Ishikawa (cell line): Measurements from ENCODE around the gene IQUB.

ENCODE experiments used
- CEBPB ChIP-seq: IDR thresholded peaks from 2 replicates; pipeline ENCODE4 v1.6.1; 2012
- CREB1 ChIP-seq: IDR thresholded peaks from 2 replicates; pipeline ENCODE4 v1.6.1; 2012; ENCODE audit warnings: low read depth
- EGR1 ChIP-seq: IDR thresholded peaks from 2 replicates; pipeline ENCODE4 v1.6.1; 2012
- EP300 ChIP-seq: IDR thresholded peaks from 2 replicates; pipeline ENCODE4 v1.6.1; 2012; ENCODE audit warnings: borderline replicate concordance
- FOXM1 ChIP-seq: IDR thresholded peaks from 2 replicates; pipeline ENCODE4 v1.6.1; 2012; ENCODE audit warnings: low read depth, borderline replicate concordance
- MAX ChIP-seq: IDR thresholded peaks from 2 replicates; pipeline ENCODE4 v1.6.1; 2012
- NFIC ChIP-seq: IDR thresholded peaks from 2 replicates; pipeline ENCODE4 v1.6.1; 2012
- RAD21 ChIP-seq: IDR thresholded peaks from 2 replicates; pipeline ENCODE4 v1.6.1; 2012; ENCODE audit warnings: low read depth
- REST ChIP-seq: IDR thresholded peaks from 2 replicates; pipeline ENCODE4 v1.6.1; 2012; ENCODE audit warnings: low read depth, mild to moderate bottlenecking
- TAF1 ChIP-seq: IDR thresholded peaks from 2 replicates; pipeline ENCODE4 v1.6.1; 2012; ENCODE audit warnings: low read depth, mild to moderate bottlenecking
- TCF12 ChIP-seq: IDR thresholded peaks from 2 replicates; pipeline ENCODE4 v1.6.1; 2012; ENCODE audit warnings: low read depth
- TEAD4 ChIP-seq: IDR thresholded peaks from 2 replicates; pipeline ENCODE4 v1.6.1; 2012
- YY1 ChIP-seq: IDR thresholded peaks from 2 replicates; pipeline ENCODE4 v1.6.1; 2012; ENCODE audit warnings: low read depth
- ZBTB7A ChIP-seq: IDR thresholded peaks from 2 replicates; pipeline ENCODE4 v1.6.1; 2012; ENCODE audit warnings: low read depth
- TF ChIP-seq, protein P1 (sequence below): IDR thresholded peaks from 2 replicates; pipeline ENCODE4 v1.6.1; 2012

IQUB gene

DNA sequence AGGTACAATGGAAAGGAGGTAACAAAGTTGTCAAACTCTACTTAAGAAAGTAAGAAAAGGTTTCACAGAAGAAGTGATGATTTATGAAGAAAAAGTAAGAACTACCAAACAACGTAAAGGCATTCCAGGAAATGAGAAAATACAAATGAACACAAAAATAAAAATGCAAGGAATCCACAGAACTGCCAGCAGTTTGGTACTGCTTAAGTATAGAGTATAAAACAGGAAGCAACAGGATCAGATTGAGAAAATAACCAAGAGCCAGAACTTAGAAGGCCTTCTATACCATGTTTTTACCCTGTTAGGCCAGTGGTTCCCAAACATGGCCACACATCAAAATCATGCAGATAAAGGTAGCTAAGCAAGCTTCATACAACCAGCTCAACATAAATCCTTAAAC, 14.0 kb upstream of the IQUB start:
- TF ChIP-seq CEBPB (no peak), TEAD4 (no peak), EGR1 (no peak), EP300 (no peak), MAX (no peak), YY1 (no peak), FOXM1 (no peak), ZBTB7A (no peak)

DNA sequence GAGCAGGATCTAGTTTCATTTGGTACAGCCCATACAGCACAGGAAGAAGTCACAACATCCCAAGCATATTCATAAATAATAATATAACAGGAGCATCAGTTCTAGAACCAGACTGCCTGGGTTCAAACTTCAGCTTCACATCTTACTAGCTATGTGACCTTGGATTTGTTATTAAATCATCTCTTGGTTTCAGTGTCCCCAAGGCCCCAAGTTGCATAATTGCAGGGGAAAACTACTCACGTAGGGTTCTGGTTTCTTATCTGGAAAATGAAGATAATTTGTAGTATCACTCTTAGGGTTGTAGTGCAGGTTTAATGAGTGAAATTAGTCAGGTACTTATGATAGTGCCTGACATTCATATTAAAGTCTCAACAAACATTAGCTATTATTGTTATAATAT, 5.5 kb upstream of the IQUB start:
- TF ChIP-seq YY1, result no peak
- no peak for TF ChIP-seq MAX
- no peak for TF ChIP-seq TCF12
- TF ChIP-seq RAD21, result no peak
- no peak for TF ChIP-seq EGR1

GRCh38 chr7:123538897-123539296, 4.5 kb upstream of the IQUB start:
- TF ChIP-seq CREB1, result no peak
- TF ChIP-seq TAF1, result no peak
- TF ChIP-seq FOXM1, result no peak
- TF ChIP-seq CEBPB, result no peak
- no peak for TF ChIP-seq REST
- no peak for TF ChIP-seq TEAD4
- TF ChIP-seq, protein P1, sequence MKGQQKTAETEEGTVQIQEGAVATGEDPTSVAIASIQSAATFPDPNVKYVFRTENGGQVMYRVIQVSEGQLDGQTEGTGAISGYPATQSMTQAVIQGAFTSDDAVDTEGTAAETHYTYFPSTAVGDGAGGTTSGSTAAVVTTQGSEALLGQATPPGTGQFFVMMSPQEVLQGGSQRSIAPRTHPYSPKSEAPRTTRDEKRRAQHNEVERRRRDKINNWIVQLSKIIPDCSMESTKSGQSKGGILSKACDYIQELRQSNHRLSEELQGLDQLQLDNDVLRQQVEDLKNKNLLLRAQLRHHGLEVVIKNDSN, result no peak
- no peak for TF ChIP-seq EGR1
- no peak for TF ChIP-seq YY1
- no peak for TF ChIP-seq RAD21
- no peak for TF ChIP-seq NFIC
- no peak for TF ChIP-seq ZBTB7A
- TF ChIP-seq EP300, result no peak
- TF ChIP-seq TCF12, result no peak
- TF ChIP-seq MAX, result no peak

DNA sequence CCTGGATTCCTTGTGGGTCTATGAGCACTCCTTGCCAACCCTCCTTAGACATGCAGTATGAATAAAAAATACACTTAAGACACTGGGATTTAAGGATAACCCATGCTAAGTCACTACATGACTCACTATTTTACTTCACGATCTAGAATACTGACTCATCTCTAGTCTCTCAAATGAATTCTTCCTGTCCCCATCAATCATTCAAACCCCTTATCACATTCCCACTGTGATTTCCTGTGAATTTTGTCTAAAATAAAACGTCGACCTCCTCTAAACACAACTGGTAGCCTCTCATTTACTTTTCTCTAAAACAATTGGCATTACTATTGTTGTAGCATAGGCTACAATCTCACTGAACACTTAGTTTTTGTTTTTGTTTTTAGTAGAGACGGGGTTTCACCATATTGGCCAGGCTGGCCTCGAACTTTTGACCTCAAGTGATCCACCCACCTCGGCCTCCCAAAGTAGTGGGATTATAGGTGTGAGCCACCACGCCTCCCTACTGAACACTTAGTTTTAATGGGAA, 3.9 kb upstream of the IQUB start:
- TF ChIP-seq MAX (no peak), CEBPB (no peak), RAD21 (no peak), TEAD4 (no peak), ZBTB7A (no peak)

DNA sequence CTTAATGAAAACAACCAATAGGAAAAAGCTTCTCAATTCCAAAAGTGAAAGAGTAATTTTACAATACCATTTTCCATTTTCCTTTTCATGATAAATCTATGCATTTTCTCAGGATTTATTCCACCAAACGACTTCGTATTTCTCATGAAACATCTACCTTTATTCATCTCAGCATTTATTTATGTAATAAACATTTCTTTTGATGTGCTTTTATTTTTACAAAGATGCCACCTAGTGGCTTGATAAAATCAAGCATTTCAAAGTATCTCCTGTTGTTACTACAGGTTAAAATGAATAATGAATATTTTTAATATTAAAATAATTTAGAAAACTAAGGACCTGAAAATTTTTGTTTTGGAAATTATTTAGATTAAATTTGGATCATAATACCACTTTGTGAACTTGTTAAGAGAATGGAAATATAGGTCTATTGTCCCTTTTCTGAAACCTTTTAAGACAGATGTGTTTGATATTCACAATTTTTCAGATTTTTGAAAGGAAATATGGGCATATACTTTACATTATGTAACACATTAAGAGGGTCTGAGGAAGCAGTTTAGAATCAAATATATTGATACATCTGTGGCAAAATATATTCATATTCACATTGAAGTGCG, 2.7 kb upstream of the IQUB start:
- no peak for TF ChIP-seq EGR1
- no peak for TF ChIP-seq CEBPB
- TF ChIP-seq FOXM1, result no peak
- peak; percentile 51 for TF ChIP-seq RAD21

- TF ChIP-seq TEAD4 (no peak), RAD21 (no peak), CEBPB (no peak)
Observed at GRCh38 chr7:123535517-123535916, 1.1 kb upstream of the IQUB start.

DNA sequence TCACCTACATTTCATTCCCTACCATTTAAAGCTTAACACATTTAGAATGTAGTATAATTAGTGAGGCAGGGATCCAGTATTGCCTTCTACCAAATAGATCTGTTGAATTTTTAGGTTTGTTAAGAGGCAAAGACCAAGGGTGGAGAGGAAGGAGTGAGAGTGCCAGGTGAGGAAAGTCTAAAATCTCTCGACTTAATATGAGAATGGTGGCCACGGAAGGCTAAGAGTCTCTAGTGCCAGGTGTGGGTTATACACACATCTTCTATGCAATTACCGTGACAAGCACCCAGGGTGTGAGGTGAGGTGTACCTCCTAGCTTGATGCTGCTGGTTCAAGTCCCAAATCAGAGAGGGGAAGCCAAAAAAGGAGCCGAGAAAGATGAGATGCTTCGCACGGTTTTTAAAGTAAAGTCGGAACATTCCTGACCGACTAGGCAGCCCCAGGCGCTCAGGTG, 439 bp downstream of the IQUB start:
- TF ChIP-seq YY1 (no peak), TAF1 (no peak), CREB1 (no peak)

GRCh38 chr7:123533553-123533917, 860 bp downstream of the IQUB start:
- TF ChIP-seq TCF12 (no peak), FOXM1 (no peak), CREB1 (no peak)

DNA sequence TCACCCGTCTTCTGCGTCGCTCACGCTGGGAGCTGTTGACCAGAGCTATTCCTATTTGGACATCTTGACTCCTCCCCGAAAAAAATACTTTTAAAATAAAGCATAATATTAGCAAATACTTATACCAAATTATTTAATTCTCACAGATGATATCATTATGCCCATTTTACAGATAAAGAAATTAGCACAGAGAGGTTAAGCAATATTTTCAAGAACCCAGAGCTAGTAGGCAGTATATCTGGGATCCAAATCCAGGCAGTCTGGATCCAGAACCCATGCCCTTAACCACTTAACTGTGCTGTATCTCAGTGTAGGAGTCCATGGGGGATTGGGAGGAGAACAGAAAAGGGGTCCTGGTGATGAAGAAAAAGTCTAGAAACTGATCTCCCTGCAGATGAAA, 6.1 kb downstream of the IQUB start:
- TF ChIP-seq RAD21 (no peak), CEBPB (no peak), FOXM1 (no peak), YY1 (no peak), TAF1 (no peak), CREB1 (no peak)
- TF ChIP-seq, protein P1, result no peak
